Left ventricle myocardium inferior (tissue), 1 donor: ENCODE data around the gene EXOC2. TPM values are rescaled to one million over a fixed set of nuclear protein-coding genes. Genes with fewer than 3 reads are reported as not detected.

Source experiments
- DNase-seq: peaks from one replicate; pipeline ENCODE4 v3.0.0-alpha.2; 2020
- H3K27ac ChIP-seq: fragments of 200-600 bp; replicated peaks from 2 replicates; pipeline ENCODE4 v1.8.0; 2021
- H3K27me3 ChIP-seq: fragments of 200-600 bp; 2 replicates; pipeline ENCODE4 v1.8.0; 2021; ENCODE audit warnings: low read depth
- H3K36me3 ChIP-seq: fragments of 200-600 bp; 2 replicates; pipeline ENCODE4 v1.8.0; 2021
- H3K4me1 ChIP-seq: fragments of 200-600 bp; 2 replicates; pipeline ENCODE4 v1.8.0; 2021
- H3K4me3 ChIP-seq: fragments of 200-600 bp; 2 replicates; pipeline ENCODE4 v1.8.0; 2021; ENCODE audit warnings: mild to moderate bottlenecking, moderate library complexity
- H3K9me3 ChIP-seq: fragments of 200-600 bp; replicated peaks from 2 replicates; pipeline ENCODE4 v1.8.0; 2021
- CTCF ChIP-seq: fragments of 200-600 bp; IDR thresholded peaks from 2 replicates; pipeline ENCODE4 v1.8.0; 2021; ENCODE audit warnings: antibody characterized with exemption, mild to moderate bottlenecking, borderline replicate concordance
- intact Hi-C: fragments of 100-400 bp; cut with micrococcal nuclease; formaldehyde crosslinking; loops from one replicate; pipeline ENCODE4 v1.11.0; 2022
- total RNA-seq: library from RNA; stranded (reverse); fragmentation: NEBNext Ultra II Directional; extraction: Animal tissue kit (Norgen Biotek cat#: 25700); gene quantifications from one replicate; pipeline ENCODE4 v1.2.1, GENCODE V29; 2021
- donor health status: DM: no; HTN: yes; CAD: no; lungs with severe emphysema.

EXOC2 gene
- total RNA-seq, 1 donor from 2014 or later = 15.6 TPM

GRCh38 chr6:504446-504980 is 188.4 kb downstream of the EXOC2 start:
- intact Hi-C loops = no loop called here
- H3K9me3 ChIP-seq = no peaks in the 10 kb centered on the region
- no peak for DNase-seq

GRCh38 chr6:503610-504362 is 189.2 kb downstream of the EXOC2 start:
- no peak overlapping the region for H3K4me3 ChIP-seq
- intact Hi-C loops = no loop called here
- no peaks in the 10 kb centered on the region for H3K27me3 ChIP-seq
- TF ChIP-seq CTCF = no peak
- no peaks in the 10 kb centered on the region for H3K9me3 ChIP-seq
- peak; percentile 48 for DNase-seq
- peaks cover 9% of the 10 kb centered on the region for H3K36me3 ChIP-seq
- peak overlapping the region; percentile 55 for H3K27ac ChIP-seq
- H3K4me1 ChIP-seq = peaks cover 9% of the 10 kb centered on the region

More at GRCh38 chr6:504446-504980, 188.4 kb downstream of the EXOC2 start:
- TF ChIP-seq CTCF = no peak
- Histone ChIP-seq H3K4me3 (no peak overlapping the region), H3K36me3 (peaks cover 8% of the 10 kb centered on the region), H3K27ac (peak overlapping the region; percentile 55), H3K27me3 (no peaks in the 10 kb centered on the region), H3K4me1 (peaks cover 9% of the 10 kb centered on the region)

GRCh38 chr6:502761-503160 is 190.2 kb downstream of the EXOC2 start:
- H3K36me3 ChIP-seq = peaks cover 13% of the 10 kb centered on the region
- H3K9me3 ChIP-seq = no peaks in the 10 kb centered on the region
- no peak overlapping the region for H3K4me3 ChIP-seq
- no peak for DNase-seq
- H3K27ac ChIP-seq = no peak overlapping the region
- no peaks in the 10 kb centered on the region for H3K27me3 ChIP-seq
- TF ChIP-seq CTCF = no peak
- intact Hi-C loops = no loop called here
- peaks cover 9% of the 10 kb centered on the region for H3K4me1 ChIP-seq

- TF ChIP-seq CTCF = no peak
- H3K36me3 ChIP-seq = peaks cover 15% of the 10 kb centered on the region
- H3K9me3 ChIP-seq = no peaks in the 10 kb centered on the region
- H3K4me3 ChIP-seq = no peak overlapping the region
- no peak for DNase-seq
- no peaks in the 10 kb centered on the region for H3K27me3 ChIP-seq
- intact Hi-C loops = no loop called here
- H3K4me1 ChIP-seq = peaks cover 9% of the 10 kb centered on the region
- H3K27ac ChIP-seq = no peak overlapping the region
Measured at GRCh38 chr6:501891-502601, 190.9 kb downstream of the EXOC2 start.

- peaks cover 6% of the 10 kb centered on the region for H3K4me1 ChIP-seq
- no peaks in the 10 kb centered on the region for H3K9me3 ChIP-seq
- TF ChIP-seq CTCF = no peak
- intact Hi-C loops = no loop called here
- H3K4me3 ChIP-seq = no peak overlapping the region
- H3K27me3 ChIP-seq = no peaks in the 10 kb centered on the region
- no peak overlapping the region for H3K27ac ChIP-seq
- DNase-seq = no peak
- H3K36me3 ChIP-seq = peaks cover 36% of the 10 kb centered on the region
Measured at GRCh38 chr6:499617-500016, 193.3 kb downstream of the EXOC2 start.
